Measurements from ENCODE around the gene TMEM207.

TMEM207 gene

GRCh38 chr3:190444006-190444405 is 5.7 kb downstream of the TMEM207 start:
- DNase-seq (ENCODE audit: low read depth) = no peak

GRCh38 chr3:190443257-190443656 is 6.4 kb downstream of the TMEM207 start:
- DNase-seq (ENCODE audit: low read depth) = no peak

GRCh38 chr3:190442240-190442639 is 7.5 kb downstream of the TMEM207 start:
- no peak for DNase-seq (ENCODE audit: low read depth)

DNA sequence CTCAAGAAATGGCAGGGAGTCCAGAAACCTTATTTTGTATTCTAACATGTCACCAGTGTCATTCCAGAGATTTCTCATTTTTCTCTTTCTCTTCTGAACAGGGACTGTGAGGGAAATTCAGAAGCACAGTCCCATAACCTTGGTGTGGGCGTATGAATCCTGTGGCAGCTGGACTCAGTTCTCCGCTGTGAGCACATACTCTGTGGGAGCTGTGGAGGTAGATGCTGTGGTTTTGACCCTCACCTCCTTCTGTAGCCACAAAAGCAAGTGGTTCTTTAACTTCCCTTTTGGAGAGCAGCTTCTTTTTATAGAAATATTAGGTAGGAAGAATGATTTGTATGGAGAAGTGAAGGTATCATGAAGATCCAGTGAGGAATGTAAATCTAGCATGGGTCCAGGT is 13.4 kb downstream of the TMEM207 start:
- no peak for DNase-seq (ENCODE audit: low read depth)

GRCh38 chr3:190435618-190436017 is 14.1 kb downstream of the TMEM207 start:
- no peak for DNase-seq (ENCODE audit: low read depth)

- no peak for DNase-seq (ENCODE audit: low read depth)
These were observed 16.1 kb downstream of the TMEM207 start for GRCh38 chr3:190433626-190434025.

DNA sequence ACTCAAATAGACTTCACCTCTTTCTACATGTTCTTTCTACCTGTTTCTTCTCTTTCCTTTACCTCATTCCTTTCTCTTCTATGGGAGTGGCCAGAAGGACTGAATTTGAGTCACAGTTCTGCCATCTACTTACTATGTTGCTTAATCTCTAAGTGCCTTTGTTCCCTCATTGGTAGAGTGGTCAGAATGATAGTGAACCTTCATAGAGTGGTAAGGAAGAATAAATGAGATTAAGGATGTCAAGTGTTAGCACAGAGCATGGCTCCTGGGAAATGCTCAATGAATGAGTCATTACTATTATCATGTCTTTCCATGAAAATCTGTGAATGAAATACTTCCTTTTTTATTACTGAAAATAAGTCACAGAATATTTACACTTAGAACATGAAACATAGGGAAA is 17.5 kb downstream of the TMEM207 start:
- no peak for DNase-seq (ENCODE audit: low read depth)

GRCh38 chr3:190430906-190431305 is 18.8 kb downstream of the TMEM207 start:
- DNase-seq (ENCODE audit: low read depth) = no peak

DNA sequence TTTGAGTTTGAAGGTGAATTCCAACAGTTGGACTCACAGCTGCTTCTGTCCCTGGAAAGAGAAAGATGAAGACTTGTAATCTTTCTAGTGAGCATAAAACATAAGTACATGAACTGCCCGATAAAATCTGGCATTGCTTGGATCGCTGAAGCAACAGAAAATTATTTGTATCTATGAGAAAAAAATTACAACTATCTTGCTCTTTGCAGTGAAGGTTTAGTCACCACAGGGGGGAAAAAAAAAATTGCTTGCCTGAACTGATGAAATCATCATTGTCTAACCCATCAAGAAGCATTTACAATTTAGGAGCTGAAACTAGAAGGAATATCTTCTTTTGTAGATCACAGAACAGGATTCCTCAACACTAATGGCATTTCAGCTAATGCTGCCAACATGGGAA is 20.0 kb downstream of the TMEM207 start:
- DNase-seq (ENCODE audit: low read depth) = no peak

DNA sequence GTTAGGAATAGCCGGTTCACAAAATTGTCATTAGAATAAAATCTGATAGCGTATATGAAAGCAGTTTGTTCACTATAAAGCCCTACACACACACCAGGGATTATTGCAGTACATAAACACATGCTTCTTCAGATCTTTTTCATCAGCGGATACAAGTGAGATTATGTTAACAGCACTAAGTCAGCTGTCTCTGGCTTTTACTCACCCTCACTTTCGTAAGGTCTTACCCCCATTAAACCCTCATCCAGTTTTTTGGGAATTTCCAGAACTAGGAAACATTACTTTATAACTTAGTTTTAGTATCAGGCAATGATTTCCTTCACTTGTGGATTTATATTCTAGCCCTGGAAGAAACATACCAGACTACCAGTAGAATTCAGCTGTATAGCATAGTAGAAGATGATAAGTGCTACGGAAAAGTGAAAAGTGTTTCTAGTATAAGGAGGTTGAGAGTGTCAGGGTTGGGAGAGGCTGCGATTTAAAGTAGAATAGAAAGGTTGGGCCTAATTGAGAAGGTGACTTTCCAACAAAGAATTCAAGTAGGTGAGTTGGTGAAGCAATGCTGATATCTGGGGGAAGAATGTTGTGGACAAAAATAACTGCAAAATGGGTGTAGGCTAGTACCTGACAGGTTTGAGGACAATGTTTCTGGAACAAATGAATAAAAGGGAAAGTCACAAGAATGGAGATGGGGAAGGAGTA is 22.7 kb downstream of the TMEM207 start:
- DNase-seq (ENCODE audit: low read depth) = no peak

GRCh38 chr3:190425833-190426232 is 23.9 kb downstream of the TMEM207 start:
- no peak for DNase-seq (ENCODE audit: low read depth)

DNA sequence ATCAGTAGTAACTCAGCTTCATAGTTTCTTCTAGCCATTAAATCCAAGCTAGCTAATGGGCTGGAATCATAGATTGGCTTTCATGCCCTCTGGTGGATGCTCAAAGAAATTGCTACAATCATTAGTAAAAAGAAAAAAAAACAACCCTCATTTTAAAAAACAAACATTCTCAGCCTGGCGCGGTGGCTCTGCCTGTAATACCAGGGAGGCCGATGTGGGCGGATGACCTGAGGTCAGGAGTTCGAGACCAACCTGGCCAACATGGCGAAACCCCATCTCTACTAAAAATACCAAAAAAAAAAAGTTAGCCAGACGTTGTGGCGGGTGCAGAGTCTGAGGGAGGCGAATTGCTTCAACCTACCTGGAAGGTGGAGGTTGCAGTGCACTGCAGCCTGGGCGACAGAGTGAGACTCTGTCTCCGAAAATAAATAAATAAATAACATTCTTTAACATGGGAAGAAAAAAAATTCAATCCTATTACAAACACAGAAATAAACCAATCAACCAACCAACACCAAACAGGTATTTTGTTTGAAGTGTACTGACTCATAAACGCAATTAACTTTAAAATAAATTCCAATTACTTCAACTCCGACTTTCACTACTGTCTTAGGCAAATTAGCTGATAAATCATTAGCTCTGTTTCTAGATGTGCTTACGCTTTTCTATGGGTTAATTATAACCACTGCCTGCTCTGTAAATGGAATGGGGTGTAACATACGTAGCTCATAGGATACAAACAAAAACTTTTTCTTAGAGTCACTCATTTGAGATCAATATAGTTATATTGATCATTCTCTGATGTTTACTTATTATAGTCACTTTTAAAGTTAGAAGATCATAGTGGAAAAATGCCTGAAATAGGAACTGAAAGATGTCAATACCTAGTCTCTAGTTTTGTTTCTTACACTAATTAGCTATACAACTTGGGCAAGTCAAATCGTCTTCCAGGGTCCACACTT is 24.9 kb downstream of the TMEM207 start:
- peak; percentile 7 for DNase-seq (ENCODE audit: low read depth)

DNA sequence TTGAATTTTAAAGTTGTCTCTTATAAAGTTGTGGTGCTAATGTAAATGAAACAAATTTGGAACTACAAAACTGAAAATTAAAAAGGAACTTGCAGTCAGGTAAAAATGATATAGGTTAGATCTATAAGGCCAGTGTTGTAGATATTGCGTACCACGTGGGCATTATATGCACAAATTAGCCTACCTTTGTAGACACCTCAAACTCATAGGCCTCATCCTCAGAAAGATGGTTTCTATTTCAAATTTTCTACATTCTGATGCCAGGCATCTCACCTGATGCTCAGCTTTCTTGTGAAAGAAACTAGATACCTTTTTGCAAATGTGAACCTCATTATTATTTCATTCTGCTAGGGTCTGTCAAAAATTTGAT is 25.6 kb downstream of the TMEM207 start:
- DNase-seq (ENCODE audit: low read depth) = no peak

- no peak for DNase-seq (ENCODE audit: low read depth)
These were observed 35.4 kb downstream of the TMEM207 start for GRCh38 chr3:190414297-190414696.

- no peak for DNase-seq (ENCODE audit: low read depth)
These were observed 45.0 kb downstream of the TMEM207 start for GRCh38 chr3:190404715-190405114.

DNA sequence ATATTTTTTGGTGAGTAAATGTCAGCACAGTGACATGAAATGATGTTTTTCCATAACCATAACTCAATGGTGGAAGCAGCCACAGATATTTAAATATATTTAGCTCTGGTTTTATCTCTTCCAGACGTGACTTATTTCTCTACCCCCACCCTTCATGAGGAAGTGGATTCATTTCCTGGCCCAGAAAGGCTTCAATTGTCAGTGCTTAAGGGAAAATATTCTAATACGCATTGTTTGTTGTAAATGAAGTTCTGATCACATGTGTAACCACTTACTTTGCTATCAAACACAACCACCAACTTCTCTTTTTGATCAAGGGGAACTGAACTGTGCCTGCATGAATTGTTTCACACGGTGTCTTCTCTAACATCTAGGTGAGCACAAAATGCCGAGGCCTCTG is 47.7 kb downstream of the TMEM207 start:
- DNase-seq (ENCODE audit: low read depth) = no peak

DNA sequence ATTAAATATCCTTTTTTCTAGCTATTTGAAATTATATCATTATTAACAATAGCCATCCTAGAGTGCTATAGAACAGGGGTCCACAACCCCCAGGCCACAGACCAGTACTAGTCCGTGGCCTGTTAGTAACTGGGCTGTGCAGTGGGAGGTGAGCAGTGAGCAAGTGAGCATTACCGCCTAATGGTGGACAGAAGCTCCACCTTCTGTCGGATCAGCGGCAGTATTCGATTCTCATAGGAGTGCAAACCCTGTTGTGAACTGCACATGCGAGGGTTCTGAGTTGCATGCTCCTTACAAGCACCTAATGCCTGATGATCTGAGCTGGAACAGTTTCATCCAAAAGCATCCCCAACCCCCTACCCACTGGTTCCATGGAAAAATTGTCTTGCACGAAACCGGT is 50.0 kb downstream of the TMEM207 start:
- DNase-seq (ENCODE audit: low read depth) = no peak

DNA sequence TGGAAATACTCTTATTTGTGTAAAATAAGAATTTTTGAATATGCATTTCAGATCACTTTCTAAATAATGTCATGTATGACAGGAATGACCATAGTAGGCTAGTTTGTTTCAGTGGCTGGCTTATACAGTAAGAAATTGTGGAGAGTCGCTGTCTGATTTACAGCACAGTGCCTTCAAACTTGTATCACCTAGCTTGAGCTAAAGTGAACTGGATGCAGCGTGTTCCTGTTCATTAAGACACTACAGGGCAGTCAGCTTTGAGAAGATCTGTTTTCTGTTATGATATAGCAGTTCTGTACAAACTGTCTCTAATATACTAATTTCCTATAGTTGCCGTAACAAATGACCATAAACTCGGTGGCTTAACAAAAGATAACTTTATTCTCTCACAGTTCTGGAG is 51.8 kb downstream of the TMEM207 start:
- DNase-seq (ENCODE audit: low read depth) = no peak

GRCh38 chr3:190396001-190396400 is 53.7 kb downstream of the TMEM207 start:
- DNase-seq (ENCODE audit: low read depth) = no peak

DNA sequence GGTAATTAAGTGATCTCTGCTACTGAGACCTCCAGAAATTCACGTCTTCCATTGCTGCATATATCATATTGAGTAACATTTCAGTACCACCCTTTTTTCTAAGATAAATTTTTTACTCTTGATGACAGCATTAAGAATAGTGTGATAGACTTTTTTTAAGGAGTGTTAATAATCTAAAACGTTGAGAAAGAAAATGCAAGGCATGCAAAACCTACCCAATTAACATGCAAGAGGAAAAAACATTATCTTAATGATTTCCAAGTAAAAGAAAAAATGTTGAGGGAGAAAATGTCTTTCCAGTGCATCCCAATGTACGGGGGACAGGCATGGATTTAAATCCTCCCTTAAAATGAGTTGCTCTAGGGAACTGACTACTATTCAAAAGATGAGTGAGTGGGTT is 61.0 kb downstream of the TMEM207 start:
- no peak for DNase-seq (ENCODE audit: low read depth)

DNA sequence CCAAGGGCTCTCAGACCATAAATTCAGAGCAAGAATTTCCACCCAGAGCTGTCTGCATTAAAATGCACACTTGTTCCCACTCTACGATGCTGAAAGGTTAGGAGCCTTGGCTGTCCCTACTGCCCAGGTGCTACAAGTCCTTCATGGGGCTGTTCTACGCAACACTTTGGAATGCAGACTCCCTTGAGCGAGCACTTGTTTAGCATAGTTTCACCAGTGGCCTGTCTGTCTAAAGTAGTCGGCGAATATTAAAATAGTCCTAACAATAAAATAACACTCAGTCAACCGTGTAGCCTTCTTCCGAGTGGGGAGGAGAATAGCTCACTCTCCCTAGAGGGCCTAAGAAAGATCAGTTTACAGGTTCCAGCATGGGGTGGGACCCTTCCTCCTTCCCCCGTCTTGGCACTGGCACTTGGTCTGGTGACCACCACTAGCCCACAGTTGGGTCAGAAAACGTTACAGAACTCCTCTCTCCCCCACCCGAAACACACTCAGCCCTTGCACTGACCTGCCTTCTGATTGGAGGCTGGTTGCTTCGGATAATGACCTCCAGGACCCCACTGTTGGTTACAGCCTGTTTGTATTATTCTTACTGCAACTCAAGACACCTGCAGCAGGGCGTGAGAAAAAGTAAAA is 62.0 kb downstream of the TMEM207 start, which contains the start of gene CLDN16:
CLDN16 (plus strand) TSS at position 586 of the 636 bp plus-strand sequence. CDS start 167 bp downstream, outside the sequence.
- no peak for DNase-seq (ENCODE audit: low read depth)

All from stimulated activated CD4-positive, alpha-beta T cell treated with anti-CD3 and anti-CD28 coated beads, Interleukin-2, amount 100 ng/mL, for 4 hours (primary cell).